PC-9 (cell line): ENCODE measurements around the gene NQO2.

Experiments used
- CTCF ChIP-seq: fragments of 200-600 bp; sonication (generic); conservative IDR thresholded peaks from 2 replicates; pipeline ENCODE4 v1.6.1; 2017; ENCODE audit warnings: mixed run types, antibody characterized with exemption, mild to moderate bottlenecking, moderate library complexity
- EZH2 ChIP-seq: fragments of 200-600 bp; sonication (generic); IDR thresholded peaks from 2 replicates; pipeline ENCODE4 v1.8.0; 2017; ENCODE audit warnings: antibody characterized with exemption, low read depth

GRCh38 chr6:3046295-3046694 lies 46.6 kb downstream of the NQO2 start:
- no peak for TF ChIP-seq CTCF
- no peak for TF ChIP-seq EZH2
